Skeletal muscle tissue (tissue), 4 donors: ENCODE measurements around the gene CLEC3B. TPM values are rescaled to one million over a fixed set of nuclear protein-coding genes. Genes with fewer than 3 reads are reported as not detected.

Experiments
- H3K27ac ChIP-seq: one replicate; pipeline ENCODE4 v1.7.0; 2013; ENCODE audit warnings: mild to moderate bottlenecking, low read depth, low read length, inconsistent platforms
- H3K27me3 ChIP-seq, 3 donors: one replicate each; pipeline ENCODE4 v1.7.0; 2013; ENCODE audit warnings: low read length in 3 of 3; ENCODE audit not compliant: control insufficient read depth in 3 of 3, insufficient read depth in 3 of 3
- H3K36me3 ChIP-seq, 3 donors: one replicate each; pipeline ENCODE4 v1.7.0; 2013; ENCODE audit warnings: low read length in 3 of 3; ENCODE audit not compliant: control insufficient read depth in 3 of 3, insufficient read depth in 3 of 3
- H3K4me1 ChIP-seq, 3 donors: one replicate each; pipeline ENCODE4 v1.7.0; 2013; ENCODE audit warnings: low read length in 3 of 3, mild to moderate bottlenecking in 3 of 3; ENCODE audit not compliant: control insufficient read depth in 3 of 3, insufficient read depth in 3 of 3
- H3K4me3 ChIP-seq, 3 donors: one replicate each; pipeline ENCODE4 v1.7.0; 2013; ENCODE audit warnings: low read length in 3 of 3
- H3K9ac ChIP-seq, 3 donors: one replicate each; pipeline ENCODE4 v1.7.0; 2013; ENCODE audit warnings: low read length in 3 of 3, mild to moderate bottlenecking in 3 of 3, moderate library complexity in 2 of 3, low read depth in 1 of 3
- H3K9me3 ChIP-seq, 3 donors: one replicate each; pipeline ENCODE4 v1.7.0; 2013; ENCODE audit warnings: low read length in 3 of 3; ENCODE audit not compliant: control insufficient read depth in 3 of 3
- total RNA-seq: library from RNA; depleted of rRNA; stranded (reverse); fragments of >200 nt; gene quantifications from one replicate; pipeline ENCODE4 v1.2.3, GENCODE V29; 2014
- donor health status: Osteomylitis.

CLEC3B gene
- total RNA-seq, 1 donor from 2014 or later, result 129 TPM

DNA sequence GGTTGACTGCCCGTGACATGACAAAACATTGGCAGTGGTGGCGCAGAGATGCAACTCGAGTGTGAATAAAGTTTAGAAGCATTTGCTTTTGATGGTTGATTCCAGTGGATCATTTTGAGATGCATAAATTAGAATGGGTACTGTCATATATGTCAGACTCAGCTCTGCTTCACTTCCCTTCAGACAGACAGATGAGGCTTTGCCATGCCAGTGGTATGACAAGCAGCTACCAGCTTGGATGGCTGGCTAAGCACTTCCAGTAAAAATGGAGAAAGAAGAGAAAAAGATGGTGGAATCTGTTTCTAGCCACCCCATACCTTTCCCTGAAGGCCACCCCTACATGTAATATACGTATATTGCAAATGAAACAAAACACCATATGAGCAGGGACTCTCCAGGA, 13.5 kb upstream of the CLEC3B start:
- Histone ChIP-seq H3K36me3 (peaks cover 3 to 17% (median 7%) of the 10 kb centered on the region in 3 donors), H3K9ac (peak overlapping the region in 1 of 3 donors; percentile 63), H3K9me3 (no peaks in the 10 kb centered on the region), H3K4me3 (peak overlapping the region; percentile 4 to 45 (median 23)), H3K27ac (peak overlapping the region; percentile 76), H3K27me3 (no peaks in the 10 kb centered on the region), H3K4me1 (peaks cover 39 to 51% (median 49%) of the 10 kb centered on the region in 3 donors)

DNA sequence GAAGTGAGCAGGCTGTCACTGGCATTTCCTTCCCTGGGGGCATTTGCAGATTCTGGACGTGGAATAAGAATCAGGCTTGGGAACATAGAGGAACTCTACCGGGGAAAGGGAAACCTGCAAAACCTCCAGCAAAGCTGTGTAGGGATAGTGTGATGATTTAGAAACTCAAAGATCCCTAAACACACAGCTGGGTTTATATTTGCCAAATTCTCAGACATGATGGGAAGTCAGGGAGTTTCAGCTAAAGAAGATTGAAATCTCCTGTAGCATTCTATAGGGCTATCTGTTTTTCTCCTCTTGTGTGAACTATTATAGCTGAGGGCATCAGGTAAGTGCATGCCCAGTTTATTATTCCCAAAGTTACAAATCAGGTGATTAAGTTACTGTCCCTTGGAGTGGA, 9.2 kb upstream of the CLEC3B start:
- peaks cover 26 to 42% (median 28%) of the 10 kb centered on the region in 3 donors for H3K4me1 ChIP-seq
- H3K4me3 ChIP-seq, result no peak overlapping the region
- peaks cover 0 to 3% (median 2%) of the 10 kb centered on the region in 3 donors for H3K36me3 ChIP-seq
- no peaks in the 10 kb centered on the region for H3K27me3 ChIP-seq
- H3K9me3 ChIP-seq, result no peaks in the 10 kb centered on the region
- H3K27ac ChIP-seq, result no peak overlapping the region
- no peak overlapping the region for H3K9ac ChIP-seq

DNA sequence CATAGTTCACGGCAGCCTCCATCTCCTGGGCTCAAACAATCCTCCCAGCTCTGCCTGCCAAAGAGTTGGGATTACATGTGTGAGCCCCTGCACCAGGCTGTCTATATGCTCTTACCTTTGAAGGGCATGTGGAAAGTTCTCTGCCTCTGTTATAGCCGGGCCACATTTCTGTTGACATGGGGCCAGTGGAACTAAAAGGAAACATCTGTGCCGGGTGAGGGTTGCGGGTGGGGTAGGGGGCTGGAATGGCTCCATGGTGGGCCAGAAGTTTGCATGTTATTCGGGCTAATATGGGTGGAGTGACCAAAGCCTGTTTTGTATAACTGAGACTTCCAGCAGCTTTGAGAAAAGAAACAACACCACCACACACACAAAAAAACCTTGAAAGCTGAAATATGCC, 8.3 kb upstream of the CLEC3B start:
- peaks cover 17 to 34% (median 24%) of the 10 kb centered on the region in 3 donors for H3K4me1 ChIP-seq
- no peak overlapping the region for H3K27ac ChIP-seq

DNA sequence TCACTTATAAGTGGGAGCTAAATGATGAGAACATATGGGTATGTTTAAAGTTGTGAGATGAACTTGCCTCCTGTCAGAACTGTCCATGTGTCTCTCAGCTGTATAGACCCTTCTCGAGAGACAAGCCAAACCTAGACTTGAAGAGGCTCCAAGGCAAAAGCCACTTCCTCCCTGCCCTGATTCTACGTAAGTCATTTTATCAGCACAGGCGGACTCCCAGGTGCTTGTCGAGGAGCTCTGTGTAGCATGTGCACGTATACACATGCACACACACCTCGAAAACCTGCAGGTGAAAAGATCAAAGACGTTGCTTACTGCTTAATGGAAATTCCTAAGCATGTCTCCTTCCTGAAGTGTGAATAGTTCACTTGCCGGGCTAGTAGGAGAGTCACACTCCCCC, 5.6 kb upstream of the CLEC3B start:
- peaks cover 26 to 44% (median 36%) of the 10 kb centered on the region in 3 donors for H3K4me1 ChIP-seq
- peaks cover 0 to 2% (median 0%) of the 10 kb centered on the region in 3 donors for H3K36me3 ChIP-seq
- H3K27ac ChIP-seq, result no peak overlapping the region
- no peaks in the 10 kb centered on the region for H3K9me3 ChIP-seq
- H3K4me3 ChIP-seq, result no peak overlapping the region
- H3K9ac ChIP-seq, result no peak overlapping the region
- peaks cover 0 to 2% (median 0%) of the 10 kb centered on the region in 3 donors for H3K27me3 ChIP-seq

More for the DNA sequence above, 8.3 kb upstream of the CLEC3B start:
- no peak overlapping the region for H3K4me3 ChIP-seq
- no peak overlapping the region for H3K9ac ChIP-seq
- H3K36me3 ChIP-seq, result peaks cover 0 to 3% (median 2%) of the 10 kb centered on the region in 3 donors
- H3K27me3 ChIP-seq, result no peaks in the 10 kb centered on the region
- H3K9me3 ChIP-seq, result no peaks in the 10 kb centered on the region

DNA sequence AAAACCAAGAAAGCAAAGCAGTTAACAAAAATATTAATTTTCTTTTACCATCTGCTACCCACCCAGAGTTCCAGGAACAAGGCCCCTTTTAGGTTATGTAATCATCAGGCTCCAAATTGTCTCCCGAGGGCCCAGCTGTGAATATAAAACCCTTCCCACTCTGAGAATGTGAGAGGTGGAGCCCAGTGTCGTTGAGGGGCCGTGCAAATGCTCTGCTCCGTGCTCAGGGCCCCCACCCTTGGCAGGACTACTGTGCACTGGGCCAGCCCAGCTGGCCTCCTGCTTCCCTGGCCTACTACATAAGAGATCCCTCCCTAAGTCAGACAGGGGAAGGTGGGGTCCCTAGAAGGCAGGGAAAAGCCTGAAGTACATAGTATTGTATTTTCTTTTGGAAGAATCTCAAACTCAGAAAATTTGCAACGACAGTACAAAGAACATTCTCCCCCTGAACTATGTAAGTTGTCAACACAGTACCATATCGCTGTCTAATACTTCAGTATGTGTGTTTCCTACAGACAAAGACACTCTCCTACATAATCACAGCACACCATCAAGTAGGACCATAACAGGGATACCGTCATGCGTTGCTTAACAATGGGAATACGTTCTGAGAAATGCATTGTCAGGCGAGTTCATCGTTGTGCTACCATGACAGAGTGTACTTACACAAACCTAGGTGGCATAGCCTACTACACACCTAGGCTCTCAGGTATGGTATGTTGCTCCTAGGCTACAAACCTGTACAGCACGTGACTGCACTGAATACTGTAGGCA, 4.4 kb upstream of the CLEC3B start:
- H3K9ac ChIP-seq, result no peak overlapping the region
- H3K4me3 ChIP-seq, result no peak overlapping the region
- H3K27ac ChIP-seq, result no peak overlapping the region
- peaks cover 3 to 7% (median 6%) of the 10 kb centered on the region in 3 donors for H3K27me3 ChIP-seq
- no peaks in the 10 kb centered on the region for H3K9me3 ChIP-seq
- no peaks in the 10 kb centered on the region for H3K36me3 ChIP-seq
- H3K4me1 ChIP-seq, result peaks cover 36 to 55% (median 42%) of the 10 kb centered on the region in 3 donors

DNA sequence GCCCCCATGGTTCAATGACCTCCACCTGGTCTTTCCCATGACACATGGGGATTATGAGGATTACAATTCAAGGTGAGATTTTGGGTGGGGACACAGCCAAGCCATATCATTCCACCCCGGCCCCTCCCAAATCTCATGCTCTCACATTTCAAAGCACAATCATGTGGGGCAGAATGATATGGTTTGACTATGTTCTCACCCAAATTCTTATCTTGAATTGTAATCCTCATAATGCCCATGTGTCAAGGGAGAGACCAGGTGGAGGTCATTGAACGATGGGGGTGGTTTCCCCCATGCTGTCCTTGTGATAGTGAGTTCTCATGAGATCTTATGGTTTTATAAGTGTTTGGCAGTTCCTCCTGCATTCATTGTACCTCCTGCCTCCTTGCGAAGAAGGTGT, 2.4 kb upstream of the CLEC3B start:
- peaks cover 38 to 55% (median 44%) of the 10 kb centered on the region in 3 donors for H3K4me1 ChIP-seq
- no peak overlapping the region for H3K27ac ChIP-seq

DNA sequence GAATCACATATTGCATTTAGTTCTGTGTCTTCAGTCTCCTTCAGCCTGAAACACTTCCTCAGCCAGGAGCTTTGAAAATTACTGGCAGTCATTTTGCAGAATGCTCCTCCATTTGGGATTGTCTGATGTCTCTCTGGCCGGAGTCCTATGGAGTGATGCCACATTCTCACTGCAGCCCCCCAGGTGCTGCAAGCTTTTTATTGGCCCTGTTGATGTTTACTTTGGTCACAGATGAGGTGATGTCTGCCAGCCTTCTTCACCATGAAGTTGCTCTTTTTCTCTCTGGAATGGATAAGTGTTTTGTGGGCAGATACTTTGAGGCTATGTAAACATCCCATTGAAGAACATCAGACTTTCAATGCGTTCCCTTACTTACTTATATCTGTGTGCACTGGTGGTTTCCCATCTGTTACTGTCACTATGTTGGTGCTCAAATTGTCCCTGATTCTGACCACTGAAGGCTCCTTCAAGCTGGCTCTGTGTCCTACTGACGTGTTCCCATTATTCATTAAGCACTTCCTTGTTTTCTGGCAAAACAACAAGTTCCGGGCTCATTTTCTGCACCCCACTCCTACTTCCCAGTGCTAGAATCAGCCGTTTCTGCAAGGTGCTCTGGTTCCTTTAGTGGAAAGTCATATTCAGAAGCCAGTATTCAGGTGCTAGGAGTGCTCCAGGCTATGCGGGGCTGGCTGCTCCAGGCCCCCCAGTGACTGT, 1.4 kb upstream of the CLEC3B start:
- Histone ChIP-seq H3K4me3 (peak overlapping the region in 1 of 3 donors; percentile 13), H3K27me3 (peaks cover 3 to 14% (median 10%) of the 10 kb centered on the region in 3 donors), H3K9me3 (no peaks in the 10 kb centered on the region), H3K9ac (no peak overlapping the region), H3K27ac (peak overlapping the region; percentile 70), H3K36me3 (peaks cover 0 to 2% (median 0%) of the 10 kb centered on the region in 3 donors), H3K4me1 (peaks cover 46 to 62% (median 54%) of the 10 kb centered on the region in 3 donors)

More for the DNA sequence above, 2.4 kb upstream of the CLEC3B start:
- H3K27me3 ChIP-seq, result peaks cover 3 to 14% (median 10%) of the 10 kb centered on the region in 3 donors
- no peak overlapping the region for H3K9ac ChIP-seq
- H3K9me3 ChIP-seq, result no peaks in the 10 kb centered on the region
- H3K36me3 ChIP-seq, result no peaks in the 10 kb centered on the region
- no peak overlapping the region for H3K4me3 ChIP-seq

DNA sequence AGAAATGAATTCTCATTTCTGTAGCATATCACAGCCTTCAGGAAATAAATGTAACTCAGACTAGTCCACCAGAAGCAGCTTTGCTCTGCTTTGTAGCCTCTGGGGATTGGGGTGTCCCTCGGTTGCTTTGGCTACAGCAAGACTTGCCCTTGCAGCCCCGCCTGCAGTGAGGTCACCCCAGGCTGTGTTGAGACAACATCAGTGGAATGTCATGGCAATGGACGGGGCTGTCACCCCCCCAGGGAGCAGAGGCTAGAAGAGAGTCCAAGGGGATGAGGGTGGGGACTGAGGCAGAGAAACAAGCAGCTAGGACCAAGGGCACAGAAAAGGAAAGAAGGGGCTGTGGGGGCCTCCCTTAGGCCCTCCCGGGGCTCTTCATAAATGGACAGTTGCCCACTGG, 854 bp downstream of the CLEC3B start:
- H3K4me3 ChIP-seq, result peak overlapping the region; percentile 18 to 83 (median 64)
- H3K27ac ChIP-seq, result peak overlapping the region; percentile 70
- H3K36me3 ChIP-seq, result peaks cover 0 to 10% (median 3%) of the 10 kb centered on the region in 3 donors
- H3K9ac ChIP-seq, result peak overlapping the region in 2 of 3 donors; percentile 47 to 79
- peaks cover 39 to 52% (median 49%) of the 10 kb centered on the region in 3 donors for H3K4me1 ChIP-seq
- H3K9me3 ChIP-seq, result no peaks in the 10 kb centered on the region
- peaks cover 3 to 14% (median 10%) of the 10 kb centered on the region in 3 donors for H3K27me3 ChIP-seq

DNA sequence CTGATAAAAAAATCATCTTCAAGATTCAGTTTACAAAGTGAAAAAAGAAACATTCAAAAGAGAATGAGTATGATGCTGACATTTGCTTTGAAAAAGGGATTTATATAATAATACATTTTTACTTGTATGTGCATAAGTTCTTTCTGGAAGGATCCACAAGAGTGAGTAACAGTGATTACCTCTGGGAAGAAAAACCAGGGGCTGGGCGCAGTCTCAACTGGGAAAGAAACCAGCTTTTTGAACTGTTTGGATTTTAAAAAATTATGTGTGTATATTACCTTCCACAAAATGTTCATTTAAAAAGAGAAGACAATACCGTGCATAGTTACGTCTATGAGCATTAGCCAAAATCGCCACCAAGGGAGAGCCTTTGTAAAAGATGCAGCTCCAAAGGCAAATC, 1.3 kb downstream of the CLEC3B start:
- H3K4me1 ChIP-seq, result peaks cover 39 to 48% (median 48%) of the 10 kb centered on the region in 3 donors
- peaks cover 0 to 15% (median 5%) of the 10 kb centered on the region in 3 donors for H3K36me3 ChIP-seq
- H3K27ac ChIP-seq, result peak overlapping the region; percentile 4
- H3K9ac ChIP-seq, result peak overlapping the region in 1 of 3 donors; percentile 47
- peak overlapping the region in 2 of 3 donors; percentile 64 to 83 for H3K4me3 ChIP-seq
- peaks cover 3 to 14% (median 10%) of the 10 kb centered on the region in 3 donors for H3K27me3 ChIP-seq
- H3K9me3 ChIP-seq, result no peaks in the 10 kb centered on the region
